Thoracic aorta (tissue), 2 donors: ENCODE measurements around the gene JMJD8. TPM values are rescaled to one million over a fixed set of nuclear protein-coding genes. Genes with fewer than 3 reads are reported as not detected.

Experiments
- ATAC-seq: fragments of 150-250 bp; one replicate; pipeline ENCODE4 v1.8.0; 2017; ENCODE audit warnings: low read depth; ENCODE audit not compliant: insufficient number of reproducible peaks, low FRiP score
- DNase-seq: peaks from one replicate; pipeline ENCODE4 v3.0.0-alpha.2; 2020; ENCODE audit warnings: low spot score
- H3K27ac ChIP-seq, 2 donors: fragments of 200-600 bp; sonication (generic); 1 replicate in 1 of 2; 2 replicates in 1 of 2; pipeline ENCODE4 v1.5.1; 2016; ENCODE audit warnings: mild to moderate bottlenecking in 2 of 2, moderate library complexity in 2 of 2
- H3K27me3 ChIP-seq: fragments of 200-600 bp; sonication (generic); replicated peaks from 2 replicates; pipeline ENCODE4 v1.6.0; 2016; ENCODE audit warnings: mild to moderate bottlenecking; ENCODE audit not compliant: insufficient read depth
- H3K36me3 ChIP-seq: fragments of 200-600 bp; sonication (generic); one replicate; pipeline ENCODE4 v1.5.1; 2016
- H3K4me1 ChIP-seq, 2 donors: fragments of 200-600 bp; sonication (generic); 1 replicate in 1 of 2; 2 replicates in 1 of 2; pipeline versions ENCODE4 v1.5.1 to v1.6.0; 2016; ENCODE audit warnings: low read depth in 2 of 2, mild to moderate bottlenecking in 1 of 2; ENCODE audit not compliant: control insufficient read depth in 1 of 2
- H3K4me3 ChIP-seq: fragments of 200-600 bp; sonication (generic); 2 replicates; pipeline ENCODE4 v1.5.1; 2016; ENCODE audit warnings: mild to moderate bottlenecking
- H3K9me3 ChIP-seq: fragments of 200-600 bp; sonication (generic); 2 replicates; pipeline ENCODE4 v1.5.1; 2016
- CTCF ChIP-seq: fragments of 200-600 bp; sonication (generic); IDR thresholded peaks from one replicate; pipeline ENCODE4 v1.5.1; 2019; ENCODE audit warnings: antibody characterized with exemption
- total RNA-seq, 2 donors: library from RNA; depleted of rRNA; stranded (reverse); fragments of >200 nt; gene quantifications; one replicate each; pipeline versions ENCODE4 v1.1.0 to v1.2.3, GENCODE V29; 2016

JMJD8 gene
- total RNA-seq, 2 donors from 2014 or later, result 98.7 to 128 TPM

- no peak for TF ChIP-seq CTCF
- Histone ChIP-seq H3K4me1 (peaks cover 28 to 55% of the 10 kb centered on the region in 2 donors), H3K4me3 (peak overlapping the region; percentile 83), H3K36me3 (peaks cover 19% of the 10 kb centered on the region), H3K9me3 (no peaks in the 10 kb centered on the region), H3K27me3 (no peaks in the 10 kb centered on the region), H3K27ac (peak overlapping the region; percentile 49 to 76)
- no peak for DNase-seq
- ATAC-seq, result peak; percentile 3
These were observed 5.0 kb downstream of the JMJD8 start for GRCh38 chr16:678858-679813.

- DNase-seq (no peak), ATAC-seq (no peak)
- Histone ChIP-seq H3K27ac (no peak overlapping the region), H3K36me3 (peaks cover 19% of the 10 kb centered on the region), H3K9me3 (no peaks in the 10 kb centered on the region), H3K4me1 (peaks cover 24 to 50% of the 10 kb centered on the region in 2 donors), H3K27me3 (no peaks in the 10 kb centered on the region), H3K4me3 (no peak overlapping the region)
- no peak for TF ChIP-seq CTCF
These were observed 5.8 kb downstream of the JMJD8 start for GRCh38 chr16:678209-678857.

DNA sequence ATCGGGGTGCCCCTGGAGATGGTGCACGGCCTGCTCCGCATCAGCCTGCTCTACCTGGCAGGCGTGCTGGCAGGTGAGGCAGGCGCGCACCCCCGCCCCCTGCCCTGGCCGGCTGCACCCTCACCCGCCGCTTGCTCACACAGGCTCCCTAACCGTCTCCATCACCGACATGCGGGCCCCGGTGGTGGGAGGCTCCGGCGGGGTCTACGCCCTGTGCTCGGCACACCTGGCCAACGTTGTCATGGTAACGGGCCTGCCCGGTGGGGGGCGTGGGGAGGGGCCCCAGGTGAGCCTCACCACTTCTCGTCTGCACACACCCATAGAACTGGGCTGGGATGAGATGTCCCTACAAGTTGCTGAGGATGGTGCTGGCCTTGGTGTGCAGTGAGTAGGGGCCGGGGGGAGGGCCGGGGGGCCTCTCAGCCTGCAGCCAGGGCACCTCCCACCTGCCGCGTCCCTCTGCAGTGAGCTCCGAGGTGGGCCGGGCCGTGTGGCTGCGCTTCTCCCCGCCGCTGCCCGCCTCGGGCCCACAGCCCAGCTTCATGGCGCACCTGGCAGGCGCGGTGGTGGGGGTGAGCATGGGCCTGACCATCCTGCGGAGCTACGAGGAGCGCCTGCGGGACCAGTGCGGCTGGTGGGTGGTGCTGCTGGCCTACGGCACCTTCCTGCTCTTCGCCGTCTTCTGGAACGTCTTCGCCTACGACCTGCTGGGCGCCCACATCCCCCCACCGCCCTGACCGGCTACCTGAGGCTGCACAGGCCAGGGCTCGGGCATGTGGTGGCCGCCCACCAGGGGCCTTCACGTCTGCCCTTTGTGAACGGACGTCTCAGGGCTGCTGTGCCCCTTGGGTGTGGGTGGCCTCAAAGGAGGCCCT, 6.6 kb downstream of the JMJD8 start:
- H3K4me1 ChIP-seq, result peaks cover 22 to 42% of the 10 kb centered on the region in 2 donors
- no peak for ATAC-seq

DNA sequence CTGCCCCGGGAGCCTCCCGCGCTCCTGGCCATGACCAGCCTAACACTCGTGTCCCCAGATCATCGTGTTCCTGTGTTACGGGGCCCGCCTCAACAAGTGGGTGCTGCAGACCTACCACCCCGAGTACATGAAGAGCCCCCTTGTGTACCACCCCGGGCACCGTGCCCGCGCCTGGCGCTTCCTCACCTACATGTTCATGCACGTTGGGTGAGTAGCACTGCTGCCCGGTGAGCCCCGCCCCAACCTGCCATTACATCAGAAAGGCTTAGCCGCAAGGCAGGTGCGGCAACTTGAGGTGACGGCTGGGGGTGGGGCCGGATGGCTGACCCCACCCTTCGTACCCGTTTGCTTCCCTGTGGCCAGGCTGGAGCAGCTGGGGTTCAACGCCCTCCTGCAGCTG, 7.2 kb downstream of the JMJD8 start:
- ATAC-seq (no peak), DNase-seq (no peak)
- Histone ChIP-seq H3K4me3 (no peak overlapping the region), H3K4me1 (peaks cover 20 to 35% of the 10 kb centered on the region in 2 donors), H3K36me3 (peaks cover 18% of the 10 kb centered on the region), H3K27ac (no peak overlapping the region), H3K27me3 (no peaks in the 10 kb centered on the region), H3K9me3 (no peaks in the 10 kb centered on the region)
- TF ChIP-seq CTCF, result no peak

More for the DNA sequence above, 6.6 kb downstream of the JMJD8 start:
- Histone ChIP-seq H3K9me3 (no peaks in the 10 kb centered on the region), H3K27ac (no peak overlapping the region), H3K36me3 (peaks cover 18% of the 10 kb centered on the region), H3K27me3 (no peaks in the 10 kb centered on the region), H3K4me3 (no peak overlapping the region)
- no peak for TF ChIP-seq CTCF
- no peak for DNase-seq
